Endodermal cell (in vitro differentiated cells): ENCODE results near the gene FAM107B. TPM values are rescaled to one million over a fixed set of nuclear protein-coding genes. Genes with fewer than 3 reads are reported as not detected.

Experiments
- DNase-seq: peaks from one replicate; pipeline ENCODE4 v3.0.0-alpha.2; 2017
- H3K27ac ChIP-seq: 2 replicates; pipeline ENCODE4 v1.5.1; 2013; ENCODE audit warnings: mild to moderate bottlenecking, low read depth, low read length, moderate library complexity
- H3K27me3 ChIP-seq: 2 replicates; pipeline ENCODE4 v1.6.1; 2013; ENCODE audit warnings: mild to moderate bottlenecking, low read length, moderate library complexity; ENCODE audit not compliant: insufficient read depth, control insufficient read depth, poor library complexity, severe bottlenecking
- H3K36me3 ChIP-seq: 2 replicates; pipeline ENCODE4 v1.7.0; 2013; ENCODE audit warnings: mild to moderate bottlenecking, low read length, moderate library complexity; ENCODE audit not compliant: control insufficient read depth, insufficient read depth
- H3K4me1 ChIP-seq: one replicate; pipeline ENCODE4 v1.7.0; 2013; ENCODE audit warnings: low read length; ENCODE audit not compliant: control insufficient read depth, insufficient read depth
- H3K4me3 ChIP-seq: 2 replicates; pipeline ENCODE4 v1.5.1; 2013; ENCODE audit warnings: mild to moderate bottlenecking, low read length, moderate library complexity
- H3K9ac ChIP-seq: 2 replicates; pipeline ENCODE4 v1.6.1; 2013; ENCODE audit warnings: mild to moderate bottlenecking, low read length, moderate library complexity; ENCODE audit not compliant: poor library complexity, severe bottlenecking; ENCODE audit errors: extremely low read depth
- H3K9me3 ChIP-seq: 2 replicates; pipeline ENCODE4 v1.6.1; 2013; ENCODE audit warnings: mild to moderate bottlenecking, low read length, moderate library complexity; ENCODE audit not compliant: control insufficient read depth
- H3K27ac Mint-ChIP-seq: 2 replicates; pipeline ENCODE4 v1.8.0; 2020; ENCODE audit warnings: mixed read lengths
- H3K27me3 Mint-ChIP-seq: 2 replicates; pipeline ENCODE4 v1.8.0; 2021; ENCODE audit warnings: mild to moderate bottlenecking, mixed read lengths; ENCODE audit not compliant: insufficient read depth
- H3K36me3 Mint-ChIP-seq: 2 replicates; pipeline ENCODE4 v1.8.0; 2020; ENCODE audit warnings: low read depth, mixed read lengths
- H3K4me1 Mint-ChIP-seq: 2 replicates; pipeline ENCODE4 v1.8.0; 2020; ENCODE audit warnings: mixed read lengths
- H3K4me3 Mint-ChIP-seq: 2 replicates; pipeline ENCODE4 v1.8.0; 2020; ENCODE audit warnings: mild to moderate bottlenecking, moderate library complexity, mixed read lengths
- H3K9me3 Mint-ChIP-seq: 2 replicates; pipeline ENCODE4 v1.8.0; 2020; ENCODE audit warnings: mild to moderate bottlenecking, mixed read lengths
- CTCF ChIP-seq: fragments of 200-600 bp; sonication (generic); conservative IDR thresholded peaks from 2 replicates; pipeline ENCODE4 v1.5.0; 2021; ENCODE audit warnings: antibody characterized with exemption, mild to moderate bottlenecking
- WGBS, 2 experiments: methylation state at CpG; one replicate each; pipeline versions ENCODE4 v1.1.5 to v1.1.7; 2013; ENCODE audit warnings: missing lambda C conversion rate in 2 of 2, mixed read lengths in 1 of 2; ENCODE audit not compliant: insufficient coverage in 1 of 2, insufficient read length in 1 of 2; 5-methylcytosine and 5-hydroxymethylcytosine counted together
- total RNA-seq, 2 donors: library from RNA; stranded (reverse); fragmentation: NEBNext Ultra II Directional in 1 of 2; extraction: Animal tissue kit (Norgen Biotek cat#: 25700) in 1 of 2; gene quantifications; 2 replicates in 1 of 2; 3 replicates in 1 of 2; pipeline ENCODE4 v1.2.1, GENCODE V29; 2021

FAM107B gene
- total RNA-seq, 2 donors from 2014 or later: 16.0 to 24.0 TPM

- no peak for TF ChIP-seq CTCF
- no peaks in the 10 kb centered on the region for H3K36me3 Mint-ChIP-seq
- no CpG with 5 or more reads among the region's 1 CpG for WGBS, 2 experiments
These were observed 74.2 kb downstream of the FAM107B start for GRCh38 chr10:14700546-14700945.

GRCh38 chr10:14699482-14699881 lies 75.2 kb downstream of the FAM107B start:
- no peaks in the 10 kb centered on the region for H3K36me3 ChIP-seq
- Mint-ChIP-seq H3K36me3 (no peaks in the 10 kb centered on the region), H3K9me3 (peaks cover 5% of the 10 kb centered on the region), H3K27ac (no peak overlapping the region), H3K27me3 (peaks cover 2% of the 10 kb centered on the region), H3K4me3 (no peak overlapping the region), H3K4me1 (peaks cover 12% of the 10 kb centered on the region)
- no peak overlapping the region for H3K4me3 ChIP-seq
- no peak for TF ChIP-seq CTCF
- 88 to 100% methylated on average over 4 of the region's 4 CpGs for WGBS, 2 experiments
- H3K9ac ChIP-seq: no peak overlapping the region
- H3K27me3 ChIP-seq: no peaks in the 10 kb centered on the region
- DNase-seq: no peak
- H3K9me3 ChIP-seq: no peaks in the 10 kb centered on the region
- no peaks in the 10 kb centered on the region for H3K4me1 ChIP-seq
- H3K27ac ChIP-seq: no peak overlapping the region

More at GRCh38 chr10:14700546-14700945, 74.2 kb downstream of the FAM107B start:
- Mint-ChIP-seq H3K27me3 (peaks cover 2% of the 10 kb centered on the region), H3K27ac (no peak overlapping the region), H3K4me3 (no peak overlapping the region), H3K9me3 (peaks cover 5% of the 10 kb centered on the region), H3K4me1 (peaks cover 15% of the 10 kb centered on the region)
- Histone ChIP-seq H3K9ac (no peak overlapping the region), H3K9me3 (no peaks in the 10 kb centered on the region), H3K4me1 (no peaks in the 10 kb centered on the region), H3K4me3 (no peak overlapping the region), H3K36me3 (no peaks in the 10 kb centered on the region), H3K27me3 (no peaks in the 10 kb centered on the region), H3K27ac (no peak overlapping the region)
- DNase-seq: no peak

- Mint-ChIP-seq H3K36me3 (no peaks in the 10 kb centered on the region), H3K27ac (no peak overlapping the region), H3K27me3 (peaks cover 2% of the 10 kb centered on the region), H3K4me1 (peaks cover 12% of the 10 kb centered on the region), H3K4me3 (no peak overlapping the region), H3K9me3 (peaks cover 5% of the 10 kb centered on the region)
- no peak for TF ChIP-seq CTCF
- Histone ChIP-seq H3K9me3 (no peaks in the 10 kb centered on the region), H3K4me1 (no peaks in the 10 kb centered on the region), H3K9ac (no peak overlapping the region), H3K27me3 (no peaks in the 10 kb centered on the region), H3K4me3 (no peak overlapping the region), H3K27ac (no peak overlapping the region), H3K36me3 (no peaks in the 10 kb centered on the region)
- no peak for DNase-seq
- WGBS, 2 experiments: 55 to 62% methylated on average over 3 of the region's 3 CpGs
These were observed 75.9 kb downstream of the FAM107B start for GRCh38 chr10:14698829-14699170.
